GM21526 (cell line): ENCODE results near the gene NDUFA9.

Experiments
- ATAC-seq: cut with Tn5 transposase; IDR thresholded peaks from one replicate; pipeline ENCODE4 v1.9.1; 2021; ENCODE audit warnings: moderate library complexity; ENCODE audit not compliant: unreplicated experiment, low FRiP score

Gene NDUFA9

DNA sequence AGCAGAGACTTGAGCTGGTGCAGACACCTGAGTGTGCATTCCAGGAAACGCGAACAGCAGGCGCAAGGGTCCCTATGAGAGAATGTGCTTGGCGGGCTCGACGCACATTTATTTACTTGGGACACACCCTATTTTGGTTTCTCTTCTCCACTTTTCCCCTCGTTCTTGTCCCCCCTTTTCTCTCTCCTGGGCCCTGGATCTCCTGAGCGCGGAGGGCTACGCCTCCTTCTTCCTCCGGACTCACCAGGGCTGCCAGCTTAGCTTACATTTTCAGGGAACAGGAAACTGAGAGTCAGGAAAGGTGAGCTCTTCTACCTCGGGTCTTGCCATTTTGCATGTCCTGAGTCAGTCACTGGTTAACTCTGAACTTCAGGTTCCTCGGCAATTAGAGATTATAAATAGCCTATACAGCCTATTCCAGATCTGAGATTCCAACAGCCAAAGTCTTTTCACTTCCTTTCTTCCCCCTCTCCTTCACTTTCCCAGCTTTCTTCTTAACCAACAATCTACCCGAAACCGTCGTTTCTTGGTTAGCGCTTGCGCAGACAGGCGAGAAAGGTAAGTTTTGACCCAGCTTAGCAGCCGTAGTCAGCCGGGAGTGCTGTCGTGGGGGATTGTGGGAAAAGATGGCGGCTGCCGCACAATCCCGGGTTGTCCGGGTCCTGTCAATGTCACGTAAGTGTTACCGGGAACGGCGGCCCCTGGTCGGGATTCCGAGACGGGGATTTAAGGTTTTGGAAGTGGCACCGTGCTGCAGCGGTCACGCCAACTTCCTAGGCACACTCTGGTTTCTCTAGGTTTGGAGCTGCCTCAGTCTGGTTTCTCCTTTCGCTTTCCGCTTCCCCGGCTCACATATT lies at the start of gene NDUFA9, which contains the start of gene AKAP3:
NDUFA9 (plus strand) TSS at position 614 of the 857 bp plus-strand sequence; CDS start at position 627, 13 bp downstream.
AKAP3 (minus strand) TSS at position 551 of the 857 bp plus-strand sequence. CDS start 10,855 bp downstream, outside the sequence.
- ATAC-seq: peak; percentile 77

DNA sequence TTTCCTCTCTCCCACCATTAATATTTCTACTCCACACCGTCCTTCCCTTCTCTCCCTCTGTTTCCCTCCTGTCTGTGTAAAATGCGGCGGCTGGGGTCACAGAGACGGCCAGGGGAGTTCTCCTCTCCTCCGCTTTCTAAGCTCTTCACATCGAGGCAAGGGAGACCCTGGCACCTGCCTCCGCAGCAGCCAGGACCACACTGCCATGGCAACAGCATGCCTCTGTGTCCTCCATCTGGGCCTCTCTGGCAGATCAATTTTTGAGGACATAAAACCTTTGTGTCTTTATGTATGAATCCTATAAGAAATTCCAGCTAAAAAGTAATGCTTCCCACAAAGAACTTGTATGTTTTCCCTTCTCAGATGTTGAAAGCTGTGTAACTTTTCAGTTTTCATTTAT lies 45.5 kb upstream of the NDUFA9 start:
- no peak for ATAC-seq

DNA sequence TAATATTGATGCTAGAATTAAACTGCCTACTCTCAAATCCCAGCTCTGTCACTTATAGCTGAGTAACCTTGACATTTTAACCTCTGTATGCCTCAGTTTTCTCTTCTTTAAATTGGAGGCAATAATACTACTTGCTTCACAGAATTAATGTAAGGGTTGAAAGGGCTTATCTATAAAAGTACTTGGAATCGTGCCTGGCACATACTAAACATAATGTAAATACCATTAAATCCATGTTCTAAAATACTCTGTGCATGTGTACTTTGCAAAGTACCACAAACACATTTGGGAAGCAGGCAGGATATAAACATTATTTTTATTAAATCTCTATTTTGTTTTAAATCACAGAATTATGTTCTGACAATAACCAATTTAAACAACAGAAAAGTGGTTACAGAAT lies 45.0 kb upstream of the NDUFA9 start:
- ATAC-seq: no peak

DNA sequence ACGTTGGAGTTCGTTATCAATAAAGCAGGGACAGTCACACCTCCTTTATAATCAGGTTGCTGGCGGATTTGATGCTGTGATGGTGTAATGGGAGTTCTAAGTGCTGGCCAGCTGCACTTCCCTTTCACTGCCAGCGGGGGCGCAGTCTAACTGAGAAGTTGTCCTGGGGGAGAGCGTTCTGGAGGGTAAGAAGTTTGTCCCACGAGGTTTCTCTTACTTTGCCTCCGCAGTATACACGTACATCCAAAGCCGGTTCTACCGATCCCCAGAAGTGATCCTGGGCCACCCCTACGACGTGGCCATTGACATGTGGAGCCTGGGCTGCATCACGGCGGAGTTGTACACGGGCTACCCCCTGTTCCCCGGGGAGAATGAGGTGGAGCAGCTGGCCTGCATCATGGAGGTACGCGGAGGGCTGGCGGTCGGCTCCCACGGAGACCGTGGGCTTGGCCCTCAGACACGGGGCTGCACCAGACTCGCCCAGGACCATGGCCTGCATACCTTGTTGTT lies 44.2 kb upstream of the NDUFA9 start:
- ATAC-seq: peak; percentile 90

DNA sequence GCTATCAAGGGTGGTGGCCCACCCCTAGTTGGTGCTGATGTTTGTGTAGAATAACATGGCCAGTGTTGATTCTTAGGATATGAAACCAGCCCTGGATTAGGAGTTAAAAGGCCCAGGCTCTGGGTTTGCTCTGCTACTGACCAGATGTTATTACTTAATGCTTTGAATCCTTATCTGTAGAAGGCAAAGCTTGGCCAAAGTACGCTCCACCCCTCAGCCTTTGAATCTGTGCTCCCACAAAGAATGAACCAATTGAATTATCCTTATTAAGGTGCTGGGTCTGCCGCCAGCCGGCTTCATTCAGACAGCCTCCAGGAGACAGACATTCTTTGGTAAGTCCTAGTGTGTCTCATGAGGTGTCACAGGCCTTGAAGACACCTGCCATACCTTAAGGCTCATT lies 41.9 kb upstream of the NDUFA9 start:
- ATAC-seq: no peak

DNA sequence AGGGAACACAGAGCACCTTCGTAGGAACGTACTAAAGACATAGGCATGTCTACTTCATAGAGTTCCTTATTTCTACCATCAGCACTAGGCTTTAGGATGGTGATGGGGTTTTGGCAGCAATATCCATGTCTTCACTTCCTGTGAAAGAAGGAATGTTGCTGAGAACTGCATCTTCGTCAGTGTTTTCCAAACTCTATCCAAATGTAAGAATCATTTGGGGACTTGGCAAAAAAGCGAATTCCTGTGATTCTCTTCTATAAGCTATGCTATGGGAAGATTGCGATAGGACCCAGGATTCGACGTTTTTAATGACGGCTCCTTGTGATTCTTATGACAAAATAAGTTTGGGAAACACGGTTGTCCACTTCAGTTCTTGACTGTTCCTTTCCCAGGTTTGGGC lies 39.8 kb upstream of the NDUFA9 start:
- no peak for ATAC-seq

DNA sequence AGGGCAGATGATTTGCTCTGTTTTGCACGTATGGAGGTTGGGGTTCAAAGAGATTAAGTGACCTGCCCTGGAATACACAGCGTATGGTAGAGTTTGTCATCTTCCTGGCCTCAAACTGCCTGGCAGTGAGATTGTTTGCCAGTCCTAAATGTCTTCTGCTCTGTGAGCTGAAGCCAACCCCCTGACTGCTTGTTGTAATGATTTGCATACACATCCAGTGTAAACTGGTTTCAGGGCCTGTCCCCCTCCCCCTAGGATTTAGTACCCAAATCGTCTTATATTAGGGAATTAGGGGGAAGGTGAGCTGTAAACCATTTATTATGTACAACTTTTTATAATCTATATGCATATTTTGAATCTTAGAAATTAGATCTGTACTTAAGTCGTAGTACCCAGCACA lies 38.4 kb upstream of the NDUFA9 start:
- ATAC-seq: no peak

DNA sequence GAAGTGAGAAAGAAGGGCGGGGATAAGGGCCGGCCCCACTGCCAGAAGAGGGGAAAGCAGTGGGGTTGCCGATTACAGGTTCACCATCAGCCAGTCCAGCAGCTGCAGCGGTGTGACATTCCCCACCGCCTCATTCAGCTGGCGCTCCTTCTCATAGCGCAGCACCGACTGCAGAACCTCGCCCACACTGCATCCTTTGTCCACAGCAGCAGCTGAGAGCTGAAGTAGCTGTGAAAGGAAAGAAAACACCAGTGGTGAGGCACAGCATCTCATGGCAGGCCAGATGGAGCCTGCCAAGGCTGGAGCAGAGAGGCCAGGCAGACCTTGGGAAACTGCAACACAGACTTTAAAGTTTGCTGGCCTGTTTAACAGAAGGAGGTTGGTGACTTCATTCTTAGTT lies 33.2 kb upstream of the NDUFA9 start:
- ATAC-seq: no peak

DNA sequence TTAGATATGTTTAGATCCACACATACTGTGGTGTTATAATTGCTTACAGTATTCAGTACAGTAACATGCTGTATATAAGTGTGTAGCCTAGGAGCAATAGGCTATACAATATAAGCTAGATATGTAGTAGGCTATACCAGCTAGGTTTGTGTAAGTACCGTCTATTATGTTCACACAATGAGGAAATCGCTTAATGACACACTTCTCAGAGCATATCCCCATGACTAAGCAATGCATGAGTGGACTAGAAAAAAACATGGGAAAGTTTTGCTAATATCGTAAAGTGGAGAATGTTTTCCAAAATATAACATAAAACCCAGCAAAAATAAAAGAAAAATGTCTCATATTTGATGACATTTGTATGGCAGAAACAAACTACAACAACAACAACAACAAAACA lies 27.4 kb upstream of the NDUFA9 start:
- no peak for ATAC-seq

DNA sequence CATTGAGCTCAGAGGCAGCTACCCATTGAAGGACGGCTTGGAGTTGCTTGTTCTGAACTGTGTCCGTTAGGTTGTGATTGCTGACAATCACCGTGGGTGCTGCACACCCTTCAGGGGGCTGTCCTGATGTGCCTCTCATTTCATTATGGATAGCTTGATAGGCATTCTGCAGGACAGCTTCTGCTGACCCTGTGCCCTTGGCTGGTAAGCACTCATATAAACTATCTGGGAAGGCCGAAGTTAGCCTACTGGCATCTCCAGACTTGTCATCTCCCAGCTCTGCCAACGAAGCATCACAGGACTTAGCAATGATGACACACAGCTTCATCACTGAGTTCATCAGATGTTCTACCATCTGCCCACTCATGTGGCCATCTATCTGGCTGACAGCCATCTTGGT lies 22.4 kb upstream of the NDUFA9 start:
- no peak for ATAC-seq

DNA sequence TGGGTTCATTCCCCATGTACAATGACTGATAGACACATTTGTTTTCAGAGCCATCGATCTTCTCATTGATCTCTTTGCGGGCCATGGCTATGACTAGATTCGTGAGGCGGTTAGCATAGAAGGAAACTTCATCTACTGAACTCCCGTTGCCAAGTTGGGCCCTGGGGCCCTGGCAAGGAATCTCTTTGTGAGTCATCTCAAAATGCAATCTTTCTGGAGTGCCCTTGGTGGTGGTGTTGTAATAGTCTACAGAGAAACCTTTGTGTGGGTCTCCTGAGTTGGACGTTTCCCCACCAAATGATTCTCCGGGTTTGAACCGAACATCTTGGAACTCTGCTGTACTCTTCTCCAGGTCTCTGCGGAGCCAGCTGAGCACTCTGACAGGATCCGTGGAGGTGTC lies 20.5 kb upstream of the NDUFA9 start:
- ATAC-seq: no peak

DNA sequence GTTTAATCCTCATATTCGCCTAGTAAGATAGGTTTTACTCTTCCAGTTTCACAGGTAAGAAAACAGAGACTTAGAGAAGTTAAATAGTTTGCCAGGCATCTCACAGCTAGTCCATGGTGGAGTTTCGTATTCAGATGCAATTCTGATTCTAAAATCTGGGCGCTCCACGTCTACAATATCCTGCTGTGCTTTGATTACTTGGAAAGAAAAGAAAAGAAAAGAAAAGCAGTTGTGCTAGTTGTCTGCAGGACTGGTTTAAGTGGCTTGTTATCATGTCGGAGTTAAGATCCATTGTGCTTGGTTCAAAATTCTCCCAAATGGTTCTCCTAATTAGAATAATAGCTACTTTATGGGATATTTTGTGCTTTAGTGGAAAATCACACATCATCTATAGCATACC lies 18.7 kb upstream of the NDUFA9 start:
- no peak for ATAC-seq

DNA sequence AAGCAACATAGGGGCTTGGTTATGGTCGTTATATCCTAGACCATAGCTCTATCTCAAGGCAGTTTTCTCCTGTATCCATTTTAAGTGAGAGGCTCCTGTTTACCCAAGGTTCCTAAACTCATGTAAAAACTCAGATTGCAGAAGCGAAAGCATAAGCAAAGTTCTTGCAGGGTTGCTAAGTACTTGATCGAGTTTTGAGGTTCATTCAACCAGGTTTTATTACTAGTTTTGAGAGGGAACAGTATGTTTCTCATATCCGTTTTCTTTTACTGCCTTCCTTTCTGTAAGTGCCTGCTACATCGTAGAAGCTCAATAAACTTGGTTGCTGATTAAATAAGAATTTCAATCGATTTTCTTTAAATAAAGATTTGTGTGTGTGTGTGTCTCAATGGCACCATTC lies 5.2 kb upstream of the NDUFA9 start:
- ATAC-seq: peak; percentile 65

DNA sequence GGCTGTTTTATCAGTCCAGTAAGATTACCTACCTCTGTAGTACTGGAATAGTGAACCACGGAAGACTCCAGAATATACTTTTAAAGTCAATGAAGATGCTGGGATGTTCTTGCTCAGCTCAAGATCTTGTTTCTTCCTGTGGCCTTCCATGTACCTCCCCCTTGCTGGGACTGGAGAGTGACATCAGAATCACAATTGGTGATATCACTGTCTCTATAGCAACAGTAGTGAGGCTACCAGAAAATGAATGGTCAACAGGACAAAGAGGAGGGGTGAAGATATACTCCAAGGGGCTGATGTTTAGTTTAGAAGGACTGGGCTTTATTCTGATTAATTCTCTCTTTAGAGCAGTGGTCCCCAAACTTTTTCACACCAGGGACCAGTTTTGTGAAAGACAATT lies 3.9 kb upstream of the NDUFA9 start:
- ATAC-seq: no peak

DNA sequence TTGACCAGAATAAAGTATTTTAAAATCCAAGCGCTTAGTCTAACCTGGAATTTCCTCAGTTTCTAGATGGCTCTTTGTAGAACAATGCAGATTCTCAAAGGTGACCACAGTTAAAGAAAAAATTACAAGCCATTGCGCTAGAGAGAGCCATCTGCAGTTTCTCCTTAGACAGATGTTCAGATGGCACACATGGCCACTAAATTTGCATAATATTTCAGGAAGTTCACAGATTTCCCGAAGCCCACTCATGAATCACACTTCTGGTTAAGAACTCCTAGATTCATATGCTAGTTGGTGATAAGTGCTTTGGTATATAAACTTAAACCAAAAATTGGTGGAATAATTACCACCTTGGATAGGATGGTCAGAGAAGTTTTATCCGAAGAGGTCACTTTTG lies 812 bp upstream of the NDUFA9 start:
- ATAC-seq: peak; percentile 35

DNA sequence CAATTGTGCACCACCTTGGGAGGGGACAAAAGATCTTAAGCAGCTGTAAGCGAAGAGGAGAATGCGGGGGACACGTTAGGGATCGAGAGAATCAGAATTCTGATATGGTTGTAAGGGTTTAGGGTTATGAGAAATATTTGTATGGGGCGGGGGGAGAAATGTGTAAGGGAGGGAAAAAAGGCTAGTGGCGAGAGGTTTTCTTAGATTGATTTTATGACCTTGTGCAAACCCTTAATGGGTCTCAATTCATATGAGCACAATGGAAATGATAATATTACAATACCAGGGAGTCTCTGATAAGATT lies 396 bp downstream of the NDUFA9 start:
- no peak for ATAC-seq

DNA sequence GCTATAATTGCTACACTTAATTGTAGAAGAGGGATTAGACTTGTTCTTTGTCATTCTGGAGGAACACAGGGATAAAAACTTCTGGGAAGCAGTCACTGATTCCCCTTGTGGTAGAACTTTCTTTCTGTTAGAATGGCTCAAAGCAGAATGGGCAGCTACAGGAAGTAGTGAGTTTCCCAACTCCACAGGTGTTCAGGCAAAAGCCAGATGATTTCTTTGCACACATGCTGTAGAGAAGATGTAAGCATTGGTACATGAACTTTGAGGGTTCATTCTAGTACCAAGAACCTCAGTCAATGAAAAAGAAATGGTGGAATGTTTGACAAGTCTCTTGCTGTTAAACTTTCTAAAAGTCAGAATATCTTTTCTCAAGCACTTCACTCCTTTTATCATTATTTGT lies 4.3 kb downstream of the NDUFA9 start:
- no peak for ATAC-seq

DNA sequence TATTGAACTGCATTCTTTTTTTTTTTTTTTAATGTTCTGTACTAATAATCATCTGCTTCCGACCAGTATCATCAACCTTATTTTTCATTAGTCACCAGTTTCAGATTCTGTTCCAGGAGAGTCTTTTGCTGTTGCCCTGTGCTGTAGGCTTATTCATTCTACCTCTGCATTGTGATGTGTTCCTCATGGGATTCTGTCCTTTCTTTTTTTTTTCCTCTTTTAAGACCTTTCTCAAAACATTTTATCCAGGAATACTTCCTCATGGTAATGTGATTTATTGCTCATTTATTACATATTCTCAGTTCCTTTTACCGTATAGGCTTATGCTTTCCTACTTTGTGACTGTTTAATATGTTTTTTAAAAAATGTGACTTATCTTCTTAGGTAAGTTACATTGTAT lies 4.8 kb downstream of the NDUFA9 start:
- ATAC-seq: no peak

DNA sequence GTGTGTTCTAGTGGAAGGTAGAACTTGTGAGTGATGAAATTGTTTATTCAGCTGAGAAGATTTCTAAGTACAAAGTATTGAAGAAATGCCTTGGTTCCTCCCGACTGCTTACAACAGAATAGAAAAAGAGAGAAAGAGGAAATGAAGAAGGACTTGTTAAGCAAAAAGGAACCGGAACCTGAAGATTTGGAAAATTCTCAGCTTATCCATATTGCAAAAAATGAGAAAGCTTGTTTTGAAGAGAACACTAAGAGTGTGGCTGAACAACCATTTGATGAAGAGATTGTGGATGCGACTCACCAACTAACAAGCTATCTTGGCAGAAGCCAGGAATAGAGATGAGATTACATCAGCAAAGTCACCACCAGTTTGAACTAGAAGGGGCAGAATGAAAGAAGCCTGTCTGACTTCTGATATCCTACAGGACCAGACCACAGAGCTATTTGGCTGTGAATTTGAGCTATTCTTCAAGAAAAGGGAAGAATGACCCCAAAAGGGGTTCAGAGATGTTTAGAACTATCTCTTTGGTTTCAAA lies 15.1 kb downstream of the NDUFA9 start:
- ATAC-seq: no peak

DNA sequence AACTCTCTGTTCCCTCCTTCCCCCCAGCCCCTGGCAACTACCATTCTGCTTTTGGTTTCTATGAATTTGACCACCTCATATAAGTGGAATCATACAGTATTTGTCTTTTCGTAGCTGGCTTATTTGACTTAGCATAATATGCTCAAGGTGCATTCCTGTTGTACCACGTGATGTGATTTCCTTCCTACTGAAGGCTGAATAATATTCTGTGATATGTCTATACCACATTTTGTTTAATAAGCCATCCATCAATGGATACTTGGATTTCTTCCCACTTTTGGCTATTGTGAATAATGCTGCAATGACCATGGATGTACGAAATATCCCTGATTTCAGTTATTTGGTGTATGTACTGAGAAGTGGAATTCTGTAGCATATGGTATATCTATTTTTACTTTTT lies 16.3 kb downstream of the NDUFA9 start:
- no peak for ATAC-seq

DNA sequence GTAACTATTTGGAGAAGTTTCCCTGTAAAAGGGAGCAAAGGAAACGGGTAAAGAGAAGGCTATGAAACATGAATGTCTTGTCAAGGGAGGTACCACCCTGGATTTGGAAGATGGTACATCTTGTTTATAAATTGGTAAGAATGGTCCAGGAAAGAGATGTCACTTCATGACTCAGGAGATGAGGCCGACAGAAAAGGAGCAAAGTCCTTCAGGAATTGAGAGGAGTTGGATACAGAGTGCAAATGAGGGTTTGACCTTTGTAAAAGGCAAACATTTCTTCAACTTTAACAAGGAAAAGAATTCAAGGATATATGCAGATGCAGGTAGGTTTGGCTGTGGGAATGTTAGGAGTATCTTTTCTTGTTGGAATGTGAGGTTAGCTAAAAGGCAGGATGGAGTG lies 30.8 kb downstream of the NDUFA9 start:
- ATAC-seq: no peak

DNA sequence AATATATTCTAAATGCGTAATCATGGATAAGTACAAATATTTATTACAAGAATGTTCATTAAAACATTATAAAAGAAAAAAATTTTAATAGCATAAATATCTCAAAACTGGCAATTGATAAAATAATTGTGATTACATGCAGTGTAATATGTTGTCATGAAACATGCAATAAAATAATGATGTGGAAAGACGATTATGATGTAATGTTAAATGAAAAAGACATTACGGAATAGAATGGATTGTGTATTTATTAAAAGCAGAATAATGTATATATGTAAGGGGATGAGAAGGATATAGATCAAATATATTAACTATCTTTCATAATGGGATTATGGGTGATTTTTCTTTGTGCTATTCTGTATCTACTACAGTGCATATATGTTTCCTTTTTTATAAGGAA lies 32.8 kb downstream of the NDUFA9 start:
- no peak for ATAC-seq
